Measurements from ENCODE around the gene MAP3K15.

The MAP3K15 gene

GRCh38 chrX:19388741-19389140 lies 126.6 kb downstream of the MAP3K15 start:
- no peak for DNase-seq

GRCh38 chrX:19388064-19388679 lies 127.1 kb downstream of the MAP3K15 start:
- no peak for DNase-seq

GRCh38 chrX:19386679-19387078 lies 128.6 kb downstream of the MAP3K15 start:
- DNase-seq = no peak

GRCh38 chrX:19382555-19383145 lies 132.7 kb downstream of the MAP3K15 start:
- peak; percentile 34 to 37 for DNase-seq

- no peak for DNase-seq
Measured at GRCh38 chrX:19381326-19381725, 134.0 kb downstream of the MAP3K15 start.

GRCh38 chrX:19377799-19378198 lies 137.5 kb downstream of the MAP3K15 start:
- no peak for DNase-seq

- no peak for DNase-seq
Measured at GRCh38 chrX:19375546-19375945, 139.8 kb downstream of the MAP3K15 start.

- no peak for DNase-seq
Measured at GRCh38 chrX:19373351-19373891, 141.9 kb downstream of the MAP3K15 start.

GRCh38 chrX:19372547-19373331 lies 142.6 kb downstream of the MAP3K15 start:
- DNase-seq = no peak

- peak; percentile 51 to 53 for DNase-seq
Measured at GRCh38 chrX:19372170-19372546, 143.2 kb downstream of the MAP3K15 start.

GRCh38 chrX:19370061-19370460 lies 145.2 kb downstream of the MAP3K15 start:
- no peak for DNase-seq

- no peak for DNase-seq
Measured at GRCh38 chrX:19368576-19368975, 146.7 kb downstream of the MAP3K15 start.

- DNase-seq = no peak
Measured at GRCh38 chrX:19361701-19362100, 153.6 kb downstream of the MAP3K15 start.

- DNase-seq = no peak
Measured at GRCh38 chrX:19360903-19361302, 154.4 kb downstream of the MAP3K15 start.

GRCh38 chrX:19358521-19358920 lies 156.8 kb downstream of the MAP3K15 start:
- DNase-seq = no peak

- DNase-seq = no peak
Measured at GRCh38 chrX:19354625-19355024, 160.7 kb downstream of the MAP3K15 start.

- DNase-seq = no peak
Measured at GRCh38 chrX:19350941-19351384, 164.3 kb downstream of the MAP3K15 start.

- DNase-seq = no peak
Measured at GRCh38 chrX:19349264-19349663, 166.0 kb downstream of the MAP3K15 start.

GRCh38 chrX:19347916-19348315 lies 167.4 kb downstream of the MAP3K15 start:
- no peak for DNase-seq

- no peak for DNase-seq
Measured at GRCh38 chrX:19344661-19345060, 170.6 kb downstream of the MAP3K15 start.

GRCh38 chrX:19343535-19344408 lies 171.5 kb downstream of the MAP3K15 start, which contains the start of gene PDHA1:
Gene PDHA1, plus strand, starts transcription at chrX:19343927. Its CDS starts 111 bp downstream, at chrX:19344038.
- peak; percentile 87 to 89 for DNase-seq

GRCh38 chrX:19343085-19343534 lies 172.2 kb downstream of the MAP3K15 start:
- DNase-seq = no peak
